Stimulated activated naive CD8-positive, alpha-beta T cell treated with anti-CD3 and anti-CD28 coated beads, Interleukin-15, Interleukin-2, amounts not matched to agents 100 U/mL and 50 U/mL, for 24 hours (primary cell): ENCODE results near the gene ACOXL.
"Not testable (repeated sequence)": the region's sequence is repeated elsewhere in the genome, so short reads cannot be mapped to it uniquely, and the experiment has no call there.

Experiments
- ATAC-seq: fragments of 150-1000 bp; cut with Tn5 transposase; one replicate; pipeline ENCODE4 v1.10.0; 2021
- DNase-seq: peaks from one replicate; pipeline ENCODE4 v3.0.0; 2021

ACOXL gene

GRCh38 chr2:110927526-110927925 is 195.2 kb downstream of the ACOXL start:
- DNase-seq = no peak

DNA sequence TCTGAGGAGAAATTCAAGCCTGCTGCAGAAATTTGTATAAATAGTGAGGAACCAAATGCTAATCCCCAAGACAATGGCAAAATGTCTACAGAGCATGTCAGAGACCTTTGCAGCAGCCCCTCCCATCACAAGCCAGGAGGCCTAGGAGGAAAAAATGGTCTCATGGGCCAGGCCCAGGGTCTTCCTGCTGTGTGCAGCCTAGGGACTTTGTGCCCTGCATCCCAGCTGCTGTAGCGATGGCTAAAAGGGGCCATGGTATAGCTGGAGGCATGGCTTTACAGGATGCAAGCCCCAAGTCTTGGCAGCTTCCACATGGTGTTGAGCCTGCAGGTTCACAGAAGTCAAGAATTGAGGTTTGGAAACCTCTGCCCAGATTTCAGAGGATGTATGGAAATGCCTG is 197.2 kb downstream of the ACOXL start:
- ATAC-seq (no peak), DNase-seq (no peak)

More at GRCh38 chr2:110927526-110927925, 195.2 kb downstream of the ACOXL start:
- no peak for ATAC-seq

DNA sequence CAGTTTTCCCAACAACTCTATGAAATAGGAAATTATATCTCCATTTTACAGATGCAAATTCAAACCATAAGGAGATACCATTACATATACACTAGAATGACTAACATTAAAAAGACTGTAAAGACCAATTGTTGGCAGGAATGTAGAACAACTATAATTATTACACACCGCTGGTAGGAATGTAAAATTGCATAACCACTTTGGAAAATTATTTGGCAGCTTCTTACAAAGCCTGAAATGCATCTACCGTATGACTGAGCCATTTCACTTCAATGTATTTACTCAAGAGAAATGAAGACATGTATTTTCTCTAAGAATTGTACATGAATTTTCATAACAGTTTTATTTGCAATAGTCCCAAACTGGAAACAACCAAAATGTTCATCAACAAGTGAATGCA is 199.3 kb downstream of the ACOXL start:
- DNase-seq (no peak), ATAC-seq (no peak)

- no peak for DNase-seq
- no peak for ATAC-seq
Observed at GRCh38 chr2:110933420-110933819, 201.0 kb downstream of the ACOXL start.

GRCh38 chr2:110934948-110935347 is 202.6 kb downstream of the ACOXL start:
- ATAC-seq = peak; percentile 46

DNA sequence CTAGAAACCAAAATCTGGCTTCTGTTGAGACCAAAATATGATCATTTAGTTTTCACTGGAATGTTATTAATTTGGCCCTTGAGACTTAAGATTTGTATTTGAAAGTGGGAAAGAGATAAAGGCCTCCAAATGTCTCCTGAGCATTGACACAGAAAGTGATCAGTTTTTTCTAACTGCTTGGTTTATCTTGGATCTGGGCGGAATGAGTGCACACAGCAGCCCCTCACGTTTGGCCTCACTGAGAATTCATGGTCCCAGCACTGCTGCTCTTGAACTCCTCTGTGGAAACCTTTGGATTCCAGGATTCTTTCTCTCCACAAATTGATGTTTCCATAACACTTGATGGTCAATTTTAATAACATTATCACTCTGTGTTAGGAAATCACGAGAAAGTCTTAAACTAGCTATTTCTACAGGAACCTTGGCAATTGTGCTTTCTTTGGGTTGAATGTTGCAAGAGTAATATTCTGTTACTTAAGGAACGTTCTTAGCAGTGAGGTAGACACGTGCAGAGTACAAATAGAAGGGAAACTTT is 208.1 kb downstream of the ACOXL start:
- DNase-seq (no peak), ATAC-seq (no peak)

More at GRCh38 chr2:110934948-110935347, 202.6 kb downstream of the ACOXL start:
- no peak for DNase-seq

DNA sequence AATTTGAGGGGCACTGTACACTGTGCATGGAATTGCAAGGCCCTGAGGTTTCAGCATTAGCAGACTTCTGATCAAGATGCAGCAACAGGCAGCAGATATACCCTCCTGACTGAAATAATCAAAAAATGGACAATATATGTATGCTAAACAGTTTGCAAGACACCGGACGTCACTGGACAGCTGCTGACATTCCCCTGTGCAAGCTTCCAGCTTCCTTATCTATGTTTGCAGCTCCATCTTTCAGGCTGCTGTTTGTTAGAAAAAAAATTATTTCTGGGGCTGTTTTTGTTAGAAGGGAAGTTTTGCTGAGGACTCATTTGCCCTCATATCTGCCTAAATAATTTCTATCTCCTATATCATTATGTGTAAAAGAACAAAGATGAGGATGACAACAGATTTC is 208.9 kb downstream of the ACOXL start:
- no peak for DNase-seq
- no peak for ATAC-seq

DNA sequence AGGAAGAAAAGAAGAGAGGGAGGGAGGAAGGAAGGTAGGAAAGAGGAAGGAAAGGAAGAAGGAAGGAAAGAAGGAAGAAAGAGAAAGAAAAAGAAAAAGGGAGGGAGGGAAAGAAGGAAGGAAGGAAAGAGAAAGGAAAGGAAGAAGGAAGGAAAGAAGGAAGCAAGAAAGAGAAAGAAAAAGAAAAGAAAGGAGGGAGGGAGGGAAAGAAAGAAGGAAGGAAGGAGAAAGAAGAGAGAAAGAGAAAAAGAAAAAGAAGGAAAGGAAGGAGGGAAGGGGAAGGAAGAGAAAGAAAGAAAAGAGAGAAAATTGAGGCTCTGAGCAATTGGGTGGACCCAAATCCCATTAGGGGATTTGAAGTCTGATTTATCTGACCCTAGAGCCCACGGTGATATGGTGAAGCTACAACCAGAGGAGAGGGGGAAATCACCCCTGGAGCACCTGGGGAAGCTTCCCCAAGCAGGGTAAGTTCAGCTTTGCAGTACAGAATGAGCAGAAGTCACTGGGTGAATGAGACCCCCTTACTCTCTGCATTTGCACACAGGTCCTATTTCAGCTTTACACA is 210.8 kb downstream of the ACOXL start:
- ATAC-seq = no peak
- no peak for DNase-seq

DNA sequence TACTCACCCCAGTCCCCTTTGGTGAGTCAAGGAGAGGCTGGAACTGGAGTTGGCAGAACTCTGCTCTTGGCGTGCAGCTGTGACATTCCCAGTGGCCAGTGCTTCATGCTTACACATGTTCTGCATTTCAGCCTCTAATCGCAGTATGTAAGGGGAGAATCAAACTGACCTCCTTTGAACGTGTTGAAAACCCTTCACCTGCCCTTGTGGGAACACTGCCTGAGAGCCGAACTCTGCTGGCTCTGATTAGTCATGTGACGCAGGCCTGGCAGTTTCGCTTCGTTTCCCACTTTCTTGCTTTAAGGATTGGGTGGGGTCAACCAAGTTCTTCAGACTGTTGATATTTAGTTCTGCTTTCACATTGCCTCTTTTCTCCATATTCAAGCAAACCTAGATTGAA is 214.5 kb downstream of the ACOXL start:
- ATAC-seq = no peak

DNA sequence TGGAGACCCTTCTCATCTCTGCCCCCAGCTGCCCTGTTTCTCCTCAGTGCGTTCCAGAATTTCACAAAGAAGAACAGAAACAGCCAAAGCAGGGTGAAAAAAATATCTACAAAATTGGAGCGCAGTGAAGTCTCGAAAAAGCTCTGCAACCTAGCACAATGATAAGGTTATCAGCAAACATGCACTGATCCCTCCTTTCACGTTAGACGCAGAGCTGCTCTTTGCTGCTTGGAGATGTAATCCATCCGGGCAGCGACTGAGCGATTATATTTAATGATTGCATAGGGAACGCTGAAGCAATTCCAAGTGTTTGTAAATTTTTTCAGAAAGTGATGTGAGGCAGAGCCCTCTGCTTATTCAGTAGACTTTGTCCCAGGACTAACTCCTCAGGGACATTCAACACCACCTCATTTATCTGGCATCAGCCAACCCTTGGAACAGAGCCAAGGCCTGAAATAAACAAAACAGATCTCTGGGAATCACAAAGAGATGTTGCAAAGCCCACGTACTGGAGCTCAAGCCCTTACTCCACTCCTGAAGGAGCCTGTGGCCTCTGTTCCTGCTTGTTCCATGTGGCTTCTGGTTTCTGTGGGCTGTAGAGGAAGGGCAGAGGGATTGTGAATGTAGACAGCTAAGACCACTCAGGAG is 215.8 kb downstream of the ACOXL start:
- ATAC-seq (no peak), DNase-seq (no peak)

More for the DNA sequence above, 214.5 kb downstream of the ACOXL start:
- no peak for DNase-seq

- ATAC-seq (no peak), DNase-seq (no peak)
Observed at GRCh38 chr2:110950281-110950680, 217.9 kb downstream of the ACOXL start.

- ATAC-seq (no peak), DNase-seq (no peak)
Observed at GRCh38 chr2:110955045-110955444, 222.7 kb downstream of the ACOXL start.

DNA sequence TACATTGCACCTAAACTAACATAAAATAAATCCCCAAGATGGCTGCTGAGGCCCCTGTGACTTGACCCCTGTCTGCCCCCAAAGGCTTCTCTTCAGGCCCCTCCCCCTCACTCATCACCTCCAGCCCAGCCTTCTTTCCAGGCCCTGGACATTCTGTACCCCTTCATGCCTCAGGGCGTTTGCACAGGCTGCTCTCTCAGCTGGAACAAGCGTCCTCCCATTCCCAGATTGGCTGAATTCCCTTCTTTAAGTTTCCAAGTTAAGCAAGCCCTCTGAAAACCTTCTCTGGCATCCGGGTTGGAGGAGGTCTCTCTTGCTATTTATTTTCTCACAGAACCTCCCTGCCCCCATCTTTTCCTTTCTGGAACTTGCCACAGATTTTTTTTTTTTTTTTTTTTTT is 223.2 kb downstream of the ACOXL start:
- DNase-seq (no peak), ATAC-seq (no peak)

DNA sequence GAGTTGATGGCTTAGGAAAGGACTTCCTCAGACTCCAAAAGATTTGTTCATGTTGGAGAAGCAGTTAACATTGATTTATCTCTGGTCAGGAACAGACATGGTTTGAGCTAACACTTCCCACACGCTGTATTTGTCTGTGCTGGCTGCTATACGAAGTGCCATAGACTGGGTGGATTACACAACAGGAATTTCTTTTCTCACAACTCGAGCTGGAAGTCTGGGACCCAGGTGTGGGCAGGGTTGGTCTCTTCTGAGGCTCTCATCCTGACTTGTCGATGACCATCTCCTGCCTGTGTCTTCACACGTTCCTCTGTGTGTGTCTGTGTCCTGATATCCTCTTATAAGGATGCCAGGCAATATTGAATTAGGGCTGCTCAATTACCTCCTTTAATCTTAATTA is 224.9 kb downstream of the ACOXL start:
- ATAC-seq (no peak), DNase-seq (no peak)

- DNase-seq = no peak
- ATAC-seq = no peak
Observed at GRCh38 chr2:110958346-110959119, 226.2 kb downstream of the ACOXL start.

- ATAC-seq (no peak), DNase-seq (no peak)
Observed at GRCh38 chr2:110959198-110959597, 226.8 kb downstream of the ACOXL start.

GRCh38 chr2:110960281-110960680 is 227.9 kb downstream of the ACOXL start:
- DNase-seq (no peak), ATAC-seq (no peak)

DNA sequence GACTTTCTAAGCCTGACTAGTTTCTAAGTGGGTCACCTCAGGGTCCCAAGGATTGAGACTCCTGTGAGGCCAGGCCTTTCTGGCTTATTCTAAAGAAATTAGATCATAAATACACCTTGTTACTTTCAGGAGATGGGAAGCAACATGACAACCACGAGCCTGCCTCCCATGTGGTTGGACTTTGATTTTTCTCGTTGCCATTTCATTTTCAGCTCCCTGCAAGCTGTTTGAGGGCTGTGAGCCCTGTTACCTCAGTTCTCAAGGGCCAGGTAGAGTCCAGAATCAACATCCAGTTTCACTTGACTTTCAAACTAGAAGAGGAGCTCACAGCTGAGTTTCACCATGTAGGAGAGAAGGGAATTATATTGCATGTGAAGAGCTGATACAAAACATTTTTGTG is 228.6 kb downstream of the ACOXL start:
- ATAC-seq (no peak), DNase-seq (no peak)

DNA sequence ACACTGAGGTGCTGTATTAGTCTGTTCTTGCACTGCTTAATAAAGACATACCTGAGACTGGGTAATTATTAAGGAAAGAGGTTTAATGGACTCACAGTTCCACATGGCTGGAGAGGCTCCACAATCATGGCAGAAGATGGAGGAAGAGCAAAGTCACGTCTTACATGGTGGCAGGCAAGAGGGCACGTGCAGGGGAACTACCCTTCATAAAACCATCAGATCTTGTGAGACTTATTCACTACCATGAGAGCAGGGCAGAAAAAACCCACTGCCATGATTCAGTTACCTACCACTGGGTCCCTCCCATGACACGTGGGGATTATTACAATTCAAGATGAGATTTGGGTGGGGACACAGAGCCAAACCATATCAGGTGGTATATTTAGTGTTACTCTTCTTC is 229.3 kb downstream of the ACOXL start:
- ATAC-seq, DNase-seq: not testable (repeated sequence)

DNA sequence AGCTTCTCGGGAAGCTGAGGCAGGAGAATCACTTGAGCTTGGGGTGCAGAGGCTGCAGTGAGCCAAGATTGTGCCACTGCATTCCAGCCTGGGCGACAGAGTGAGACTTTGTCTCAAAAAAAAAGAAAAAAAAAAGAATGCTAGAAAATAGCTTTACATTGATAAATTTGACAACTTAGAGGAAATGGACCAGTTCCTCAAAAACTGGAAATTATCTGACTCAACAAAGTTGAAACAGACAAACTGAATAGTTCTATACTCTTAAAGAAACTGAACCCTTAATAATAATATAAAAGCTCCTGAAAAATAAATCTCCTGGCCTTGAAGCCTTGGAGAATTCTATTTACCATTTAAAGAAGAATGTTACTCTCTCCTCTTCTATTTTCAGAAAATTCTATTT is 237.3 kb downstream of the ACOXL start:
- ATAC-seq = no peak
- DNase-seq = no peak

DNA sequence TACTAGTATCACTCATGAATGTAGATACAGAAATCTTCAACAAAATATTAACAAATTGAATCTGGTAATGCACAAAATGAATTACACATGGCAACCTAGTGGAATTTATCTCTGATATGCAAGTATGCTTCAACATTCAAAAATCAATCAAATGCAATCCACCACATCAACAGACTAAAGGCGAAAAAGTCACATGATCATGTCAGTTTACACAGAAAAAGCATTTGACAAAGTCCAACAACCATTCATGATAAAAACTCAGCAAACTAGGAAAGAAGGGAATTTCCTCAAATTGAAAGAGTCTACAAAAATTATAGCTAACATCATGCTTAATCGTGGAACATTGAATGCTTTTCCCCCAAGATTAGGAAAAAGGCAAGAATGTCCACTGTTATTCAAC is 237.8 kb downstream of the ACOXL start:
- no peak for ATAC-seq
- no peak for DNase-seq

- ATAC-seq = no peak
- DNase-seq = no peak
Observed at GRCh38 chr2:110971811-110972210, 239.4 kb downstream of the ACOXL start.

GRCh38 chr2:110973262-110973661 is 240.9 kb downstream of the ACOXL start:
- ATAC-seq (no peak), DNase-seq (no peak)
